ENCODE measurements around the gene OR1D5.

OR1D5 gene

GRCh38 chr17:3030096-3030495, 33.3 kb downstream of the OR1D5 start:
- Histone ChIP-seq H3K4me1 (ENCODE audit: low read length) (no peaks in the 10 kb centered on the region), H3K9ac (ENCODE audit: low read length) (no peak overlapping the region), H3K4me3 (ENCODE audit: low read length) (no peak overlapping the region), H3K9me3 (replicated peaks; ENCODE audit: insufficient read depth, low read length) (no peaks in the 10 kb centered on the region), H2AFZ (ENCODE audit: low read length) (no peak overlapping the region), H3F3A (ENCODE audit: insufficient read depth, low read length) (no peaks in the 10 kb centered on the region), H3K27me3 (replicated peaks; ENCODE audit: insufficient read depth, low read length) (no peaks in the 10 kb centered on the region; the same call in 1 of the 2 replicates), H3K36me3 (replicated peaks; ENCODE audit: insufficient read depth, low read length) (no peaks in the 10 kb centered on the region), H3K9me2 (replicated peaks; ENCODE audit: insufficient read depth, low read length) (no peaks in the 10 kb centered on the region), H4K20me1 (ENCODE audit: insufficient read depth, low read length) (no peaks in the 10 kb centered on the region), H3K27ac (ENCODE audit: low read length) (no peak overlapping the region), H3K79me2 (ENCODE audit: low read length) (no peaks in the 10 kb centered on the region), H3K4me2 (ENCODE audit: low read depth, low read length) (no peak overlapping the region)
- no peak for TF ChIP-seq CTCF (IDR thresholded peaks at IDR 0.05; ENCODE audit: low read length)
- no peak for DNase-seq

GRCh38 chr17:3029213-3029913, 34.0 kb downstream of the OR1D5 start:
- Histone ChIP-seq H3K9me3 (replicated peaks; ENCODE audit: insufficient read depth, low read length) (no peaks in the 10 kb centered on the region), H3K36me3 (replicated peaks; ENCODE audit: insufficient read depth, low read length) (no peaks in the 10 kb centered on the region), H3K79me2 (ENCODE audit: low read length) (no peaks in the 10 kb centered on the region), H3K27ac (ENCODE audit: low read length) (no peak overlapping the region), H3K9ac (ENCODE audit: low read length) (no peak overlapping the region), H3K27me3 (replicated peaks; ENCODE audit: insufficient read depth, low read length) (no peaks in the 10 kb centered on the region; the same call in 1 of the 2 replicates), H3K9me2 (replicated peaks; ENCODE audit: insufficient read depth, low read length) (no peaks in the 10 kb centered on the region), H3K4me2 (ENCODE audit: low read depth, low read length) (no peak overlapping the region), H2AFZ (ENCODE audit: low read length) (no peak overlapping the region), H3K4me1 (ENCODE audit: low read length) (no peaks in the 10 kb centered on the region), H3F3A (ENCODE audit: insufficient read depth, low read length) (no peaks in the 10 kb centered on the region), H3K4me3 (ENCODE audit: low read length) (no peak overlapping the region), H4K20me1 (ENCODE audit: insufficient read depth, low read length) (no peaks in the 10 kb centered on the region)
- TF ChIP-seq EZH2 (optimal IDR thresholded peaks at IDR 0.05; ENCODE audit: low read depth, low read length) (no peak), EZH2phosphoT487 (IDR thresholded peaks at IDR 0.05; ENCODE audit: low read length) (no peak), CTCF (IDR thresholded peaks at IDR 0.05; ENCODE audit: low read length) (no peak)
- no peak for DNase-seq

- Histone ChIP-seq H3K79me2 (ENCODE audit: low read length) (no peaks in the 10 kb centered on the region), H3K9me2 (replicated peaks; ENCODE audit: insufficient read depth, low read length) (no peaks in the 10 kb centered on the region), H3F3A (ENCODE audit: insufficient read depth, low read length) (no peaks in the 10 kb centered on the region), H3K9me3 (replicated peaks; ENCODE audit: insufficient read depth, low read length) (no peaks in the 10 kb centered on the region), H2AFZ (ENCODE audit: low read length) (no peak overlapping the region), H3K4me1 (ENCODE audit: low read length) (no peaks in the 10 kb centered on the region), H3K4me3 (ENCODE audit: low read length) (no peak overlapping the region), H3K27ac (ENCODE audit: low read length) (no peak overlapping the region), H3K36me3 (replicated peaks; ENCODE audit: insufficient read depth, low read length) (no peaks in the 10 kb centered on the region), H3K4me2 (ENCODE audit: low read depth, low read length) (no peak overlapping the region), H3K27me3 (replicated peaks; ENCODE audit: insufficient read depth, low read length) (no peaks in the 10 kb centered on the region), H3K9ac (ENCODE audit: low read length) (no peak overlapping the region), H4K20me1 (ENCODE audit: insufficient read depth, low read length) (no peaks in the 10 kb centered on the region)
- DNase-seq = no peak
- TF ChIP-seq EZH2 (optimal IDR thresholded peaks at IDR 0.05; ENCODE audit: low read depth, low read length) (no peak), EZH2phosphoT487 (IDR thresholded peaks at IDR 0.05; ENCODE audit: low read length) (no peak), CTCF (IDR thresholded peaks at IDR 0.05; ENCODE audit: low read length) (no peak)
Measured at GRCh38 chr17:3027786-3028532, 35.4 kb downstream of the OR1D5 start.

All from MM.1S (cell line).